HCT116 (cell line): Measurements from ENCODE around the gene PLD1. TPM values are rescaled to one million over a fixed set of nuclear protein-coding genes. Genes with fewer than 3 reads are reported as not detected.

Source experiments
- ATAC-seq: fragments of 200-7000 bp; cut with Tn5 transposase; 2 replicates; pipeline ENCODE4 v1.9.1; 2020; ENCODE audit warnings: mild to moderate bottlenecking, moderate library complexity
- BruUV-seq: library from RNA; stranded (reverse); fragments of 400-500 nt; replicated peaks from 2 replicates; lab custom pipeline; 2021; lab: Mats Ljungman, UMichigan
- CTCF ChIA-PET: fragments of 300-600 bp; sonication (Branson Sonifier 250); formaldehyde crosslinking; loops from one replicate; lab custom pipeline; 2021; ENCODE audit warnings: antibody characterized with exemption; lab: Charles Lee
- POLR2A ChIA-PET: fragments of 300-600, 350-600 bp; sonication (Branson Sonifier 250); formaldehyde crosslinking; loops from one replicate; lab custom pipeline; 2021; ENCODE audit warnings: antibody characterized with exemption; lab: Charles Lee
- RAD21 ChIA-PET, 2 experiments: fragments of 300-600 bp; sonication (Branson Sonifier 250); formaldehyde crosslinking; loops; one replicate each; lab custom pipeline; 2023; ENCODE audit warnings: low total read pairs in 2 of 2; ENCODE audit not compliant: uncharacterized antibody in 2 of 2, unreplicated experiment in 2 of 2, low non-redundant PET in 1 of 2; lab: Charles Lee
- DNase-seq: peaks from one replicate; pipeline ENCODE4 v3.0.0-alpha.2; 2010; ENCODE audit warnings: low read depth, low spot score
- H2AFZ ChIP-seq: fragments of 200-600 bp; shearing (Covaris generic), sonication (generic); 2 replicates; pipeline ENCODE4 v1.6.1; 2017; ENCODE audit warnings: low read depth, mixed run types, mixed read lengths, antibody characterized with exemption, low read length; ENCODE audit not compliant: poor library complexity, severe bottlenecking
- H3K27ac ChIP-seq: 2 replicates; pipeline ENCODE4 v1.5.1; 2012; ENCODE audit warnings: low read depth, low read length
- H3K27me3 ChIP-seq: fragments of 200-600 bp; sonication (generic); 2 replicates; pipeline ENCODE4 v1.6.1; 2016; ENCODE audit warnings: mixed run types, low read length, mixed read lengths; ENCODE audit not compliant: insufficient read depth
- H3K36me3 ChIP-seq, 2 experiments: fragments of 200-500 bp in 1 of 2; fragments of 200-600 bp in 1 of 2; sonication (Bioruptor generic) in 1 of 2; sonication (generic) in 1 of 2; 2 replicates each; pipeline versions ENCODE4 v1.5.1 to v1.6.1; 2014 to 2016; ENCODE audit warnings: low read length in 2 of 2, inconsistent platforms in 1 of 2, mixed read lengths in 1 of 2, mixed run types in 1 of 2; ENCODE audit not compliant: insufficient read depth in 2 of 2, control insufficient read depth in 1 of 2
- H3K4me1 ChIP-seq, 2 experiments: fragments of 200-600 bp in 1 of 2; sonication (generic) in 1 of 2; 2 replicates each; pipeline versions ENCODE4 v1.5.1 to v1.6.1; 2012 to 2017; ENCODE audit warnings: low read length in 2 of 2, inconsistent platforms in 1 of 2, mild to moderate bottlenecking in 1 of 2, mixed read lengths in 1 of 2, mixed run types in 1 of 2, moderate library complexity in 1 of 2; ENCODE audit not compliant: insufficient read depth in 2 of 2, control insufficient read depth in 1 of 2
- H3K4me2 ChIP-seq: fragments of 200-600 bp; sonication (generic); 2 replicates; pipeline ENCODE4 v1.6.1; 2017; ENCODE audit warnings: mixed run types, low read length, mixed read lengths
- H3K4me3 ChIP-seq, 2 experiments: fragments of 200-600 bp in 1 of 2; sonication (generic) in 1 of 2; replicated peaks in 1 of 2; 2 replicates each; pipeline ENCODE4 v1.5.1; 2011 to 2016; ENCODE audit warnings: low read length in 2 of 2, control low read depth in 1 of 2, low read depth in 1 of 2, mild to moderate bottlenecking in 1 of 2, mixed read lengths in 1 of 2, mixed run types in 1 of 2
- H3K79me2 ChIP-seq: fragments of 200-600 bp; sonication (generic); 2 replicates; pipeline ENCODE4 v1.6.1; 2017; ENCODE audit warnings: mild to moderate bottlenecking, mixed run types, low read length, moderate library complexity, mixed read lengths; ENCODE audit not compliant: insufficient read depth
- H3K9ac ChIP-seq: fragments of 200-600 bp; sonication (generic); 2 replicates; pipeline ENCODE4 v1.6.1; 2016; ENCODE audit warnings: low read length, mixed read lengths
- H3K9me2 ChIP-seq: fragments of 200-600 bp; sonication (generic), shearing (Covaris generic); 2 replicates; pipeline ENCODE4 v1.6.1; 2017; ENCODE audit warnings: mixed run types, mild to moderate bottlenecking, moderate library complexity; ENCODE audit not compliant: insufficient read depth
- H3K9me3 ChIP-seq, 2 experiments: fragments of 200-500 bp in 1 of 2; fragments of 200-600 bp in 1 of 2; sonication (Bioruptor generic) in 1 of 2; sonication (generic) in 1 of 2; 2 replicates each; pipeline ENCODE4 v1.6.1; 2014 to 2017; ENCODE audit warnings: low read length in 2 of 2, mixed read lengths in 2 of 2, inconsistent platforms in 1 of 2, low read depth in 1 of 2, mild to moderate bottlenecking in 1 of 2, mixed run types in 1 of 2, moderate library complexity in 1 of 2; ENCODE audit not compliant: control insufficient read depth in 1 of 2, insufficient read depth in 1 of 2
- H4K20me1 ChIP-seq: fragments of 200-600 bp; sonication (generic), shearing (Covaris generic); 2 replicates; pipeline ENCODE4 v1.6.1; 2017; ENCODE audit warnings: mixed run types, mild to moderate bottlenecking, moderate library complexity; ENCODE audit not compliant: insufficient read depth
- ATF3 ChIP-seq: IDR thresholded peaks from 2 replicates; pipeline ENCODE4 v1.6.1; 2012
- CBX3 ChIP-seq: IDR thresholded peaks from 2 replicates; pipeline ENCODE4 v1.6.1; 2012; ENCODE audit warnings: low read depth
- CEBPB ChIP-seq: IDR thresholded peaks from 2 replicates; pipeline ENCODE4 v1.6.1; 2012; ENCODE audit warnings: low read depth
- CTCF ChIP-seq, 3 experiments: fragments of 200-600 bp in 1 of 3; sonication (generic) in 1 of 3; IDR thresholded peaks in 2 of 3; conservative IDR thresholded peaks in 1 of 3; 2 replicates each; pipeline ENCODE4 v1.5.1; 2012 to 2017; ENCODE audit warnings: low read depth in 2 of 3, low read length in 2 of 3, antibody characterized with exemption in 1 of 3, borderline replicate concordance in 1 of 3, control low read depth in 1 of 3, mild to moderate bottlenecking in 1 of 3, mixed read lengths in 1 of 3, mixed run types in 1 of 3, moderate library complexity in 1 of 3; ENCODE audit not compliant: insufficient read depth in 1 of 3
- EGR1 ChIP-seq: IDR thresholded peaks from 2 replicates; pipeline ENCODE4 v1.6.1; 2012; ENCODE audit warnings: low read depth
- ELF1 ChIP-seq: IDR thresholded peaks from 2 replicates; pipeline ENCODE4 v1.6.1; 2012; ENCODE audit warnings: low read depth, borderline replicate concordance
- EZH2 ChIP-seq: fragments of 200-600 bp; sonication (generic); IDR thresholded peaks from 2 replicates; pipeline ENCODE4 v1.6.1; 2017; ENCODE audit warnings: antibody characterized with exemption, mixed run types
- EZH2phosphoT487 ChIP-seq: fragments of 200-600 bp; IDR thresholded peaks from 2 replicates; pipeline ENCODE4 v1.6.1; 2018; ENCODE audit warnings: antibody characterized with exemption, borderline replicate concordance
- FOSL1 ChIP-seq: IDR thresholded peaks from 2 replicates; pipeline ENCODE4 v1.6.1; 2012; ENCODE audit warnings: low read depth
- JUND ChIP-seq: IDR thresholded peaks from 2 replicates; pipeline ENCODE4 v1.6.1; 2012
- MAX ChIP-seq: IDR thresholded peaks from 2 replicates; pipeline ENCODE4 v1.6.1; 2012
- POLR2A ChIP-seq: IDR thresholded peaks from 2 replicates; pipeline ENCODE4 v1.7.0; 2011; ENCODE audit warnings: borderline replicate concordance; ENCODE audit not compliant: insufficient read depth, insufficient read length; ENCODE audit errors: extremely low read depth
- RAD21 ChIP-seq: IDR thresholded peaks from 2 replicates; pipeline ENCODE4 v1.6.1; 2012; ENCODE audit warnings: low read depth, mild to moderate bottlenecking
- SIN3A ChIP-seq: IDR thresholded peaks from 2 replicates; pipeline ENCODE4 v1.6.1; 2012; ENCODE audit warnings: low read depth
- TCF7L2 ChIP-seq: IDR thresholded peaks from 2 replicates; pipeline ENCODE4 v1.7.0; 2011; ENCODE audit warnings: borderline replicate concordance, inconsistent platforms; ENCODE audit not compliant: insufficient read depth, insufficient read length; ENCODE audit errors: extremely low read depth
- YY1 ChIP-seq: IDR thresholded peaks from 2 replicates; pipeline ENCODE4 v1.6.1; 2011; ENCODE audit warnings: low read length, low read depth, moderate library complexity, mild to moderate bottlenecking; ENCODE audit not compliant: insufficient replicate concordance; ENCODE audit errors: extremely low read depth
- ZFX ChIP-seq: fragments of 450-650 bp; IDR thresholded peaks from 2 replicates; pipeline ENCODE4 v1.6.1; 2017
- intact Hi-C: fragments of 100-400 bp; cut with micrococcal nuclease; formaldehyde crosslinking; loops from 2 replicates; pipeline ENCODE4 v1.10.0; 2022
- total RNA-seq: library from RNA; stranded (reverse); gene quantifications from one replicate; pipeline ENCODE4 v1.2.1, GENCODE V29; 2021; ENCODE audit not compliant: unreplicated experiment

PLD1 gene
- total RNA-seq, 1 experiment from 2014 or later: 8.4 TPM

GRCh38 chr3:171777596-171777995, 32.7 kb downstream of the PLD1 start:
- 0 out of 2 replicates have a peak, but pooled peaks cover 2% of the 10 kb centered on the region for H3K27me3 ChIP-seq
- H3K9me3 ChIP-seq: no peaks in the 10 kb centered on the region
- H3K9me2 ChIP-seq: no peaks in the 10 kb centered on the region
- no peak overlapping the region for H3K4me2 ChIP-seq
- no peaks in the 10 kb centered on the region for H3K79me2 ChIP-seq
- TF ChIP-seq RAD21 (no peak), SIN3A (no peak), MAX (no peak), CTCF (IDR thresholded peaks at IDR 0.05 in 2 of 3, conservative IDR thresholded peaks at IDR 0.05 in 1 of 3; ENCODE audit: borderline replicate concordance in 1 of 3, insufficient read depth in 1 of 3, low read depth in 2 of 3, low read length in 2 of 3) (no peak), ZFX (no peak), CBX3 (no peak), ATF3 (no peak), CEBPB (no peak), EGR1 (no peak), TCF7L2 (no peak), FOSL1 (no peak), EZH2 (no peak), EZH2phosphoT487 (no peak), POLR2A (no peak), JUND (no peak), YY1 (no peak), ELF1 (no peak)
- ChIA-PET POLR2A (no interaction called here), CTCF (interaction anchor here (0.7 kb wide), 1 partner anchor 94 kb away, joined by 3 read pairs; no protein-coding TSS in a partner anchor), RAD21 (no interaction called here)
- H3K9ac ChIP-seq: no peak overlapping the region
- BruUV-seq: no TSS peak
- H3K27ac ChIP-seq: no peak overlapping the region
- ATAC-seq (no peak), DNase-seq (no peak)
- no peak overlapping the region for H3K4me3 ChIP-seq
- no peaks in the 10 kb centered on the region for H3K4me1 ChIP-seq
- no peak overlapping the region for H2AFZ ChIP-seq
- no peaks in the 10 kb centered on the region for H3K36me3 ChIP-seq
- no peaks in the 10 kb centered on the region for H4K20me1 ChIP-seq
- intact Hi-C loops: loop anchor here (10.0 kb wide), 2 partner anchors 593 to 733 kb away; no protein-coding TSS in a partner anchor
